H1 (cell line): Measurements from ENCODE around the gene INPP5A.

Experiments
- CBX5 ChIP-seq: fragments of 300-800, 300-1000 bp; sonication (generic); IDR thresholded peaks from 2 replicates; pipeline ENCODE4 v1.7.1; 2016; ENCODE audit warnings: antibody characterized with exemption, low read length, low read depth
- CHD7 ChIP-seq: fragments of 300-600 bp; sonication (generic); IDR thresholded peaks from 2 replicates; pipeline ENCODE4 v1.7.1; 2012; ENCODE audit warnings: low read length, moderate library complexity, mild to moderate bottlenecking, inconsistent platforms; ENCODE audit not compliant: insufficient replicate concordance
- CTCF ChIP-seq, 3 experiments: IDR thresholded peaks; 1 replicate in 2 of 3; 2 replicates in 1 of 3; pipeline versions ENCODE4 v1.5.1 to v1.6.1; 2011; ENCODE audit warnings: low read length in 3 of 3, mild to moderate bottlenecking in 3 of 3, inconsistent platforms in 2 of 3, low read depth in 1 of 3, moderate library complexity in 1 of 3; ENCODE audit not compliant: insufficient read depth in 1 of 3; ENCODE audit errors: control extremely low read depth in 1 of 3
- EZH2 ChIP-seq: fragments of 200-600 bp; sonication (generic); IDR thresholded peaks from 2 replicates; pipeline ENCODE4 v1.7.1; 2012; ENCODE audit warnings: low read depth, mild to moderate bottlenecking, moderate library complexity, low read length, inconsistent platforms; ENCODE audit not compliant: severe bottlenecking
- HDAC6 ChIP-seq: IDR thresholded peaks from one replicate; pipeline ENCODE4 v1.7.1; 2012; ENCODE audit warnings: low read depth, mild to moderate bottlenecking, inconsistent platforms, low read length, moderate library complexity
- NRF1 ChIP-seq: IDR thresholded peaks from 2 replicates; pipeline ENCODE4 v1.6.1; 2011; ENCODE audit warnings: mild to moderate bottlenecking, low read depth, low read length, improper control_type of control experiment
- PHF8 ChIP-seq: fragments of 200-600 bp; sonication (generic); conservative IDR thresholded peaks from 2 replicates; pipeline ENCODE4 v1.7.1; 2012; ENCODE audit warnings: low read depth, mild to moderate bottlenecking, inconsistent platforms, low read length, moderate library complexity
- POLR2A ChIP-seq, 2 experiments: IDR thresholded peaks; 1 replicate in 1 of 2; 2 replicates in 1 of 2; pipeline ENCODE4 v1.6.1; 2011; ENCODE audit warnings: low read depth in 2 of 2, low read length in 2 of 2, mild to moderate bottlenecking in 2 of 2; ENCODE audit errors: control extremely low read depth in 1 of 2
- POLR2AphosphoS5 ChIP-seq: IDR thresholded peaks from 2 replicates; pipeline ENCODE4 v1.6.1; 2011; ENCODE audit warnings: low read depth, low read length
- RAD21 ChIP-seq, 2 experiments: IDR thresholded peaks in 1 of 2; conservative IDR thresholded peaks in 1 of 2; 2 replicates each; pipeline ENCODE4 v1.6.1; 2011; ENCODE audit warnings: low read depth in 2 of 2, low read length in 2 of 2, improper control_type of control experiment in 1 of 2, inconsistent platforms in 1 of 2, mild to moderate bottlenecking in 1 of 2, moderate library complexity in 1 of 2
- USF2 ChIP-seq: IDR thresholded peaks from 2 replicates; pipeline ENCODE4 v1.6.1; 2011; ENCODE audit warnings: low read length, improper control_type of control experiment

GRCh38 chr10:132654121-132654571 is 116.6 kb downstream of the INPP5A start:
- TF ChIP-seq EZH2, result no peak
- no peak for TF ChIP-seq HDAC6
- no peak for TF ChIP-seq POLR2AphosphoS5
- no peak for TF ChIP-seq POLR2A (IDR thresholded peaks at IDR 0.05; ENCODE audit: control extremely low read depth in 1 of 2, low read depth in 2 of 2, low read length in 2 of 2)
- no peak for TF ChIP-seq CTCF (IDR thresholded peaks at IDR 0.05; ENCODE audit: control extremely low read depth in 1 of 3, insufficient read depth in 1 of 3, low read depth in 1 of 3, low read length in 3 of 3)
- TF ChIP-seq RAD21 (IDR thresholded peaks at IDR 0.05 in 1 of 2, conservative IDR thresholded peaks at IDR 0.05 in 1 of 2; ENCODE audit: low read depth in 2 of 2, low read length in 2 of 2), result no peak
- no peak for TF ChIP-seq NRF1
- no peak for TF ChIP-seq PHF8
- no peak for TF ChIP-seq CBX5
- TF ChIP-seq CHD7, result no peak
- no peak for TF ChIP-seq USF2
